Astrocyte (in vitro differentiated cells and primary cell): ENCODE measurements around the gene CFAP73. TPM values are rescaled to one million over a fixed set of nuclear protein-coding genes. Genes with fewer than 3 reads are reported as not detected.
A peak's percentile ranks its signal among the peaks of the same experiment; 100 is the strongest.

Experiments used
- DNase-seq: peaks from one replicate; pipeline ENCODE4 v3.0.0-alpha.2; 2010; ENCODE audit warnings: low read depth
- FAIRE-seq: peaks from 2 replicates; lab custom pipeline; 2011; peaks lifted over from hg19 to GRCh38; lab: Jason Lieb, UNC
- H2AFZ ChIP-seq: 2 replicates; pipeline ENCODE4 v1.6.0; 2012; ENCODE audit warnings: low read depth, low read length, inconsistent platforms
- H3K27ac ChIP-seq: 2 replicates; pipeline ENCODE4 v1.5.1; 2011; ENCODE audit warnings: low read depth, low read length, inconsistent platforms
- H3K27me3 ChIP-seq: 2 replicates; pipeline ENCODE4 v1.6.0; 2011; ENCODE audit warnings: low read length, inconsistent platforms; ENCODE audit not compliant: insufficient read depth
- H3K36me3 ChIP-seq: 2 replicates; pipeline ENCODE4 v1.5.1; 2011; ENCODE audit warnings: low read length, inconsistent platforms; ENCODE audit not compliant: insufficient read depth
- H3K4me1 ChIP-seq: 2 replicates; pipeline ENCODE4 v1.5.1; 2011; ENCODE audit warnings: low read length, inconsistent platforms; ENCODE audit not compliant: insufficient read depth
- H3K4me2 ChIP-seq: 2 replicates; pipeline ENCODE4 v1.6.0; 2012; ENCODE audit warnings: low read length, inconsistent platforms
- H3K4me3 ChIP-seq: 2 replicates; pipeline ENCODE4 v1.5.1; 2011; ENCODE audit warnings: low read depth, mild to moderate bottlenecking, low read length, inconsistent platforms; ENCODE audit not compliant: insufficient read depth
- H3K79me2 ChIP-seq: 2 replicates; pipeline ENCODE4 v1.6.0; 2012; ENCODE audit warnings: mild to moderate bottlenecking, low read length, inconsistent platforms; ENCODE audit not compliant: insufficient read depth
- H3K9ac ChIP-seq: 2 replicates; pipeline ENCODE4 v1.6.0; 2012; ENCODE audit warnings: mild to moderate bottlenecking, low read length, inconsistent platforms
- H3K9me3 ChIP-seq: 2 replicates; pipeline ENCODE4 v1.5.1; 2012; ENCODE audit warnings: low read depth, mild to moderate bottlenecking, low read length, inconsistent platforms; ENCODE audit not compliant: insufficient read depth
- H4K20me1 ChIP-seq: 2 replicates; pipeline ENCODE4 v1.6.0; 2012; ENCODE audit warnings: low read length, inconsistent platforms; ENCODE audit not compliant: insufficient read depth
- H3K27ac Mint-ChIP-seq: one replicate; pipeline ENCODE4 v1.8.0; 2021; ENCODE audit warnings: mild to moderate bottlenecking, mixed read lengths; ENCODE audit not compliant: unreplicated experiment
- H3K27me3 Mint-ChIP-seq: one replicate; pipeline ENCODE4 v1.8.0; 2021; ENCODE audit warnings: low read depth, mixed read lengths; ENCODE audit not compliant: unreplicated experiment
- H3K36me3 Mint-ChIP-seq: one replicate; pipeline ENCODE4 v1.8.0; 2021; ENCODE audit warnings: low read depth, mixed read lengths; ENCODE audit not compliant: unreplicated experiment
- H3K4me1 Mint-ChIP-seq: one replicate; pipeline ENCODE4 v1.8.0; 2021; ENCODE audit warnings: low read depth, mixed read lengths; ENCODE audit not compliant: unreplicated experiment
- H3K4me3 Mint-ChIP-seq: one replicate; pipeline ENCODE4 v1.8.0; 2021; ENCODE audit warnings: mild to moderate bottlenecking, moderate library complexity, mixed read lengths; ENCODE audit not compliant: unreplicated experiment
- H3K9me3 Mint-ChIP-seq: one replicate; pipeline ENCODE4 v1.8.0; 2021; ENCODE audit warnings: mild to moderate bottlenecking, mixed read lengths; ENCODE audit not compliant: unreplicated experiment
- EZH2 ChIP-seq: IDR thresholded peaks from 2 replicates; pipeline ENCODE4 v1.6.1; 2012; ENCODE audit warnings: mild to moderate bottlenecking, low read length, inconsistent platforms; ENCODE audit not compliant: insufficient read depth
- total RNA-seq: library from RNA; stranded (reverse); gene quantifications from 2 replicates; pipeline ENCODE4 v1.2.1, GENCODE V29; 2021
- TF ChIP-seq, protein P1 (sequence below): IDR thresholded peaks from 2 replicates; pipeline ENCODE4 v1.5.1; 2011; ENCODE audit warnings: low read depth, mild to moderate bottlenecking, inconsistent platforms, low read length, moderate library complexity; ENCODE audit not compliant: insufficient read depth

The CFAP73 gene
- total RNA-seq, 1 donor from 2014 or later, result not detected

DNA sequence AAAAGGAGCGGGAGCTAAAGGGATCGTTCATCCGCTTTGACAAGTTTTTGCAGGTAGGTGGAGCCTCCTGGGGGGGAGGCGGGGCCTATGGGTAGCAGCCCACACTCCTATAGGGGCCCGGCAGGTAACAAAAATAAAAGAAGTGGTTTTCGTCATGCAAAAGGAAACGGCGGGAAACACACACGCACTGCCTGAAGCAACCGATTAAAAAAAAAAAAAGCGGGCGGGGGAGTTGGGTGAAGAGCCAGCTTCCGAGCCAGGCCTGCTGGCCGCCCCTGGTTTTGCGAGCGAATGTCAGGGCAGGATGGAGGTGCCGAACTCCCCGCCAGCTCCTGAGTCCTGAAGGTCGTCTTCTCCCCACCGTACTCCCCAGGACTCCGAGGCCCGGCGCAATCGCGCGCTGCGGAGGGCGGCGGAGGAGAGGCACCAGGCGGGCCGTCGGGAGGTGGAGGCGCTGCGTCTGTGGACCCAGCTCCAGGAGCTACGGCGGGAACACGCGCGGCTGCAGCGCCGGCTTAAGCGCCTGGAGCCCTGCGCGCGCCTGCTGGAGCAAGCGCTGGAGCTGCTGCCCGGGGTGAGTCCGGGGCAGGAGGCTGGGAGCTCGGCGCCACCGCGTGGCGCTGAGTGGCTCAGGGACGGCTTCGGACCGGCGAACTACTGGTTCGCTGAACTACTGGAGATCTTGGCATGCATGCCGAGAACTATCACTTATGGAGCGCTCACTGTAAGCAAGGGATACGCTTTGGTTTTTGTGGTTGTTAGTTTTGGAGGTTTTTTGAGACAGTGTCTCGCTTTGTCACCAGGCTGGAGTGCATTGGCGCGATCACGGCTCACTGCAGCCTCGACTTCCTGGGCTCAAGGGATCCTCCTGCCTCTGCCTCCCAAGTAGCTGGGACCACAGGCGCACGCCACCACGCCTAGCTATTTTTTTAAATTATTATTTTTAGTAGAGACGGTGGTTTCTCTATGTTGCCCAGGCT lies 3.6 kb downstream of the CFAP73 start:
- Mint-ChIP-seq H3K27me3 (peaks cover 53% of the 10 kb centered on the region), H3K27ac (no peak overlapping the region), H3K4me1 (peaks cover 4% of the 10 kb centered on the region), H3K9me3 (no peaks in the 10 kb centered on the region), H3K36me3 (peaks cover 14% of the 10 kb centered on the region), H3K4me3 (peak overlapping the region; percentile 65)
- Histone ChIP-seq H3K36me3 (peaks cover 7% of the 10 kb centered on the region), H3K4me3 (peak overlapping the region; percentile 37), H3K27ac (no peak overlapping the region), H3K4me2 (peak overlapping the region; percentile 84), H3K79me2 (no peaks in the 10 kb centered on the region), H3K9ac (no peak overlapping the region), H3K9me3 (no peaks in the 10 kb centered on the region), H2AFZ (peak overlapping the region; percentile 69), H3K27me3 (peaks cover 19% of the 10 kb centered on the region), H3K4me1 (peaks cover 20% of the 10 kb centered on the region), H4K20me1 (peaks cover 4% of the 10 kb centered on the region)
- FAIRE-seq (no peak), DNase-seq (peak; percentile 56)
- peak; percentile 59 for TF ChIP-seq EZH2
- TF ChIP-seq, protein P1, sequence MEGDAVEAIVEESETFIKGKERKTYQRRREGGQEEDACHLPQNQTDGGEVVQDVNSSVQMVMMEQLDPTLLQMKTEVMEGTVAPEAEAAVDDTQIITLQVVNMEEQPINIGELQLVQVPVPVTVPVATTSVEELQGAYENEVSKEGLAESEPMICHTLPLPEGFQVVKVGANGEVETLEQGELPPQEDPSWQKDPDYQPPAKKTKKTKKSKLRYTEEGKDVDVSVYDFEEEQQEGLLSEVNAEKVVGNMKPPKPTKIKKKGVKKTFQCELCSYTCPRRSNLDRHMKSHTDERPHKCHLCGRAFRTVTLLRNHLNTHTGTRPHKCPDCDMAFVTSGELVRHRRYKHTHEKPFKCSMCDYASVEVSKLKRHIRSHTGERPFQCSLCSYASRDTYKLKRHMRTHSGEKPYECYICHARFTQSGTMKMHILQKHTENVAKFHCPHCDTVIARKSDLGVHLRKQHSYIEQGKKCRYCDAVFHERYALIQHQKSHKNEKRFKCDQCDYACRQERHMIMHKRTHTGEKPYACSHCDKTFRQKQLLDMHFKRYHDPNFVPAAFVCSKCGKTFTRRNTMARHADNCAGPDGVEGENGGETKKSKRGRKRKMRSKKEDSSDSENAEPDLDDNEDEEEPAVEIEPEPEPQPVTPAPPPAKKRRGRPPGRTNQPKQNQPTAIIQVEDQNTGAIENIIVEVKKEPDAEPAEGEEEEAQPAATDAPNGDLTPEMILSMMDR, result peak; percentile 11

DNA sequence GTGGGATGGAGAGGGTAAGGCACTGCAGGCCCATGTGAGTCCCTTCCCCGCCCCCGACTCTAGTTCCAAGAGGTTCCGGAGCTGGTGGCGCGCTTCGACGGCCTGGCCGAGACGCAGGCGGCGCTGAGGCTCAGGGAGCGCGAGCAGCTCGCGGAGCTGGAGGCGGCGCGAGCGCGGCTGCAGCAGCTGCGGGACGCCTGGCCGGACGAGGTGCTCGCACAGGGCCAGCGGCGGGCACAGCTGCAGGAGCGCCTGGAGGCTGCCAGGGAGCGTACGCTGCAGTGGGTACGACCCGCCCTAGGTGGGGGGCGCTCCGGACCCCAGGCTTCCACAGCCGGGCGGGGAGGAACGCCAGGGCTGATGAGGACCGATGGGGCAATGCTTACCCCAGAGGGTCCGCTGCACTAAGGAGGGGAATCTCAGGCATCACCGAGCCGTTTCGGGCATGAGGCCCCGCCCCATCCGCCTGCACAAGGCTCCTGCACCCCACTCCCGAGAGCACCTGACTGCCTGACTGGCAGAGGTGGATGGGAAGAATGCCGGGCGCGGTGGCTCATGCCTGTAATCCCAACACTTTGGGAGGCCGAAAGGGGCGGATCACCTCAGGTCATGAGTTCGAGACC lies 4.9 kb downstream of the CFAP73 start:
- peaks cover 8% of the 10 kb centered on the region for H3K36me3 ChIP-seq
- Mint-ChIP-seq H3K27ac (no peak overlapping the region), H3K27me3 (peaks cover 53% of the 10 kb centered on the region), H3K9me3 (no peaks in the 10 kb centered on the region), H3K4me3 (no peak overlapping the region), H3K4me1 (peaks cover 4% of the 10 kb centered on the region), H3K36me3 (peaks cover 20% of the 10 kb centered on the region)
- H3K27me3 ChIP-seq, result peaks cover 19% of the 10 kb centered on the region
- H3K4me1 ChIP-seq, result peaks cover 18% of the 10 kb centered on the region
- H3K9ac ChIP-seq, result no peak overlapping the region
- peak overlapping the region; percentile 46 for H3K4me2 ChIP-seq
- no peak overlapping the region for H3K27ac ChIP-seq
- H3K79me2 ChIP-seq, result no peaks in the 10 kb centered on the region
- TF ChIP-seq, protein P1, result no peak
- peak; percentile 53 for TF ChIP-seq EZH2
- no peak for DNase-seq
- H2AFZ ChIP-seq, result no peak overlapping the region
- FAIRE-seq, result no peak
- no peaks in the 10 kb centered on the region for H3K9me3 ChIP-seq
- no peak overlapping the region for H3K4me3 ChIP-seq
- H4K20me1 ChIP-seq, result peaks cover 9% of the 10 kb centered on the region
